HG03342 (cell line): ENCODE data around the gene TRIM44.

Source experiments
- ATAC-seq: cut with Tn5 transposase; IDR thresholded peaks from one replicate; pipeline ENCODE4 v1.9.1; 2021; ENCODE audit warnings: mild to moderate bottlenecking, moderate library complexity; ENCODE audit not compliant: unreplicated experiment

TRIM44 gene

GRCh38 chr11:35671396-35672127 is 9.0 kb downstream of the TRIM44 start:
- no peak for ATAC-seq

- no peak for ATAC-seq
Observed at GRCh38 chr11:35672608-35673007, 10.0 kb downstream of the TRIM44 start.

- ATAC-seq, result no peak
Observed at GRCh38 chr11:35675901-35676610, 13.5 kb downstream of the TRIM44 start.

GRCh38 chr11:35676611-35676965 is 14.0 kb downstream of the TRIM44 start:
- ATAC-seq, result no peak

- no peak for ATAC-seq
Observed at GRCh38 chr11:35677904-35678303, 15.3 kb downstream of the TRIM44 start.

- ATAC-seq, result no peak
Observed at GRCh38 chr11:35678471-35678870, 15.9 kb downstream of the TRIM44 start.

GRCh38 chr11:35678975-35679374 is 16.4 kb downstream of the TRIM44 start:
- no peak for ATAC-seq

GRCh38 chr11:35680506-35680905 is 17.9 kb downstream of the TRIM44 start:
- ATAC-seq, result no peak

- no peak for ATAC-seq
Observed at GRCh38 chr11:35681163-35681767, 18.7 kb downstream of the TRIM44 start.

- ATAC-seq, result no peak
Observed at GRCh38 chr11:35682230-35683173, 19.9 kb downstream of the TRIM44 start.

- ATAC-seq, result peak; percentile 73
Observed at GRCh38 chr11:35683728-35684339, 21.3 kb downstream of the TRIM44 start.

- no peak for ATAC-seq
Observed at GRCh38 chr11:35688023-35688422, 25.4 kb downstream of the TRIM44 start.

- ATAC-seq, result no peak
Observed at GRCh38 chr11:35689081-35689996, 26.8 kb downstream of the TRIM44 start.

GRCh38 chr11:35702126-35702525 is 39.6 kb downstream of the TRIM44 start:
- ATAC-seq, result no peak

- ATAC-seq, result no peak
Observed at GRCh38 chr11:35709376-35709775, 46.8 kb downstream of the TRIM44 start.

GRCh38 chr11:35711173-35711910 is 48.8 kb downstream of the TRIM44 start:
- no peak for ATAC-seq

GRCh38 chr11:35711924-35712323 is 49.3 kb downstream of the TRIM44 start:
- no peak for ATAC-seq

- ATAC-seq, result no peak
Observed at GRCh38 chr11:35712533-35712932, 50.0 kb downstream of the TRIM44 start.
